NOMO-1 treated with DMSO at 0.1 percent for 48 hours (cell line): Measurements from ENCODE around the gene TXNRD2.

Experiments
- DNase-seq: peaks from one replicate; lab custom pipeline; 2025; ENCODE audit not compliant: unreplicated experiment; lab: John Stamatoyannopoulos, UW

TXNRD2 gene

GRCh38 chr22:19866665-19867009, 75.0 kb downstream of the TXNRD2 start:
- no peak for DNase-seq

DNA sequence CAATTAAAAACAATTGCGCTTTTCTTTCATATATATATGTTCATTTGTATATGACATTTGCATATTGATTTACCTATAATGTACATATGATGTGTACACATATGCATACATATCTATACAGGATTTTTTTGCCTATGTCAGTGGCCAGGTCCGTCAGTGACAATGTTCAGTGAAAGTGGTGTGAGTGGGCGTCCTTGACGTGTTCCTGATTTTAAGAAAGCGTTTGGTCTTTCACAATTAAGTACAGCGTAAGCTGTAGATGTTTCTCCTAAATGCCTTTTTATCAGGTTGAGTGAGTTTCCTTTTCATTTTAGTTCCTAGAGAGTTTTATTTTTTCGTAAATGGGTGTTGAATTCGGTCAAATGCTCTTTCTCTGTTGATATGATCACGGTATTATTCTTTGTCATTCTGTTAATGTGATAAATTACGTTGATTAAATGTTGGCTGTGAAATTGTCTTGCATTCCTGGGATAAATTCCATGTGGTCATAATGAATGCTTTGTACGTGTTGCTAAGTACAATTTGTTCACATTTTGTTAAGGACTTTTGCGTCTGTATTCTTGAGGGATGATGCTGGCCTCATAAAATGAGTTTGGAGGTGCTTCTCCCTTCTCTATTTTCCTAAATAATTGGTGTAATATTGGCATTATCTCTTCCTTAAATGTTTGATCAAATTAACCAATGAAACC, 76.3 kb downstream of the TXNRD2 start:
- DNase-seq, result no peak

- no peak for DNase-seq
Measured at GRCh38 chr22:19864538-19865106, 77.0 kb downstream of the TXNRD2 start.

- no peak for DNase-seq
Measured at GRCh38 chr22:19863571-19863970, 78.0 kb downstream of the TXNRD2 start.

DNA sequence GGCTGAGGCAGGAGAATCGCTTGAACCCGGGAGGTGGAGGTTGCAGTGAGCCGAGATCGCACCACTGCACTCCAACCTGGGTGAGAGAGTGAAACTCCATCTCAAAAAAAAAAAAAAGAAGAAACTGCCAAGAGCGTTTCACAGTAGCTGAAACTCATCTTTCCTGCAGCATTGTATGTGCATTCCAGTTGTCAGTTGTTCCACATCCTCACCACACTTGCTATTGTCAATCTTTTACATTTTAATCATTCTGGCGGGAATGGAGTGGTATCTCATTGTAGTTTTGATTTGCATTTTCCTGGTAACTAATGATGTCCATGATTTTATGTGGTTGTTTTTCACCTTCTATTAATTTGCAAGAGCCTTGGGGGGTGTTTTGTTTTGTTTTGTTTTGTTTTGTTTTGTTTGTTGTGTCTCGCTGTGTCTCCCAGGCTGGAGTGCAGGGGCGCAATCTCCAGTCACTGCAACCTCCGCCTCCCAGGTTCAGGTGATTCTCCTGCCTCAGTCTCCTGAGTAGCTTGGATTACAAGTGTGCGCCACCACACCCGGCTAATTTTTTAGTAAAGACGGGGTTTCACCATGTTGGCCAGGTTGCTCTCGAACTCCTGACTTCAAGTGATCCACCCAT, 78.9 kb downstream of the TXNRD2 start:
- DNase-seq, result no peak

DNA sequence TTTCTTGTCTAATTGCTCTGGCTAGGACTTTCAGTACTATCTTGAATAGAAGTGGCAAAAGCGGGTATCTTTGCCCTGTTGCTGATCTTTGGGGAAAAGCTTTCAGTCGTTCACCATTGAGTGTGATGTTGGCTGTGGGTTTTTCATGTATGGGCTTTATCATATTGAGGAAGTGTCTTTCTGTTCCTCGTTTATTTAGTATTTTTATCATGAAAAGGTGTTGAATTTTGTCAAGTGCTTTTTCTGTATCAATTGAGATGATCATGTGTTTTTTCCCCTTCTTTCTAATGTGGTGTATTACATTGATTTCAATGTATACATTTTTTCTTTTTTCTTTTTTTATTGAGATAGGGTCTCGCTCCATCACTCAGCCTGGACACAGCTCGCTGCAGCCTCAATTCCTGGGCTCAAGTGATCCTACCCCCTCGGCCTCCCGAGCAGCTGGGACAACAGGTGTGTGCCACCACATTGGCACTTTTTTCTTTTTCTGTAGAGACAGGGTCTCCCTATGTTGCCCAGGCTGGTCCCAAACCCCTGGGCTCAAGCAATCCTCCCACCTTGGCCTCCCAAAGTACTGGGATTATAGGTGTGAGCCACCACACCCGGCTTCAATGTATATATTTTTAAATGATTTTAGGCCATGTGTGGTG, 81.6 kb downstream of the TXNRD2 start:
- DNase-seq, result no peak

DNA sequence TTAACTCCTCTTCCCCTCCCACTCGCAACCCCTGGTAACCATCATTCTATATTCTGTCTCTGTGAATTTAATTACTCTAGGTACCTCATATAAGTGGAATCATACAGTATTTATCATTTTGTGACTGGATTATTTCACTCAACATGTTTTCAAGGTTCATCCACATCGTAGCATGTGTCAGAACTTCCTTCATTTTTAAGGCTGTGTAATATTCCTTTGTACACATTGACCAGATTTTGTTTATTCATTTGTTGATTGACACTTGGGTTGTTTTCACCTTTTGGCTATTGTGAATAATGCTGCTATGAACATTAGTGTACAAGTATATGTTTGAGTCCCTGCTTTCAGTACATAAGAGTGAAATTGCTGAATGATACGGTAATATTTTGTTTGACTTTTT, 84.2 kb downstream of the TXNRD2 start:
- no peak for DNase-seq

DNA sequence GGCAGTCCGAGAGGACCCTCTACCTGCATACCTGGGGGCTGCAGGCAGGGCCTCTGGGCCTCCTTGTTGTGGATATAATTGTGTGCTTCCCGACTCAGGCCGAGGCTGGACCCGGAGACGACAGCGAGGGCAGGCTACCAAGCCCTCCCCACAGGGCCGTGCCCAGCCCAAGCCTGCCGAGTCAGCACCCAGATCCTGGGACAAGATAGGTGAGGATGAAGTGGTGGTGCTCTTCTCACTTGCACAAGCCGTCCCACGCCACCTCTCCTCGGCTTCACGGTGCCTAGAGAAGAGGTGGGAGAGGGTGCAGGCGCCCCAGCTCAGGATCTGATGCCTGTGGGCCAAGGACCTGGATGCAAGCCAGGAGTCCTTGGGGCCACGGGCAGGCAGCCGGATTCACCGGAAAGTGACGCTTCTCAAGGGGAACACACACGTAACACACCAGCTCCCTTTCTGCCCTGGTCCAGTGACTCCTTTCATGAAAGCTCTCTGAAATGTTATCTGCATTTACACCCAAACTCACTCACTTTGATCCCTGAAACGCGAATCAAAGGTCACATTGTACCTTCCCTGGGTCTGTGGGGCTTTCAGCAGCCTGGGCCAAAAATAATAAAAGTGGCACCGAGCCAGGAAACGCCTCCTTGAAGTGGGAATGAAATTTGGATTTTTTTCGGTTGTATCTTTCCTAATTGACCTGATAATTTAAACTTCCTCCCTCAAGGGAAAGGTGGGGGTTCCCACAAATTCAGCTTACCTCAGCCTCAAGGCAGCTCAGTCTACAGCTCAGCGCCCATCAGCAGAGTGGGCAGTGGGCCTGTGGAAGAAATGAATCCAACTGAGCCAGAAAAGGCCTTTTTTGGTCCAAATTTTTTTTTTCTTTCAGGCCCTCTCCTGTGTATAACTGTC, 85.9 kb downstream of the TXNRD2 start:
- DNase-seq, result peak; percentile 48

- peak; percentile 92 for DNase-seq
Measured at GRCh38 chr22:19854778-19855503, 86.7 kb downstream of the TXNRD2 start, which contains the start of the genes GNB1L and RTL10. Gene GNB1L, minus strand, starts transcription at chr22:19854874. Its CDS starts 33,519 bp downstream, at chr22:19821355. Gene RTL10, minus strand, starts transcription at chr22:19854874. Its CDS starts 2,613 bp downstream, at chr22:19852261.

DNA sequence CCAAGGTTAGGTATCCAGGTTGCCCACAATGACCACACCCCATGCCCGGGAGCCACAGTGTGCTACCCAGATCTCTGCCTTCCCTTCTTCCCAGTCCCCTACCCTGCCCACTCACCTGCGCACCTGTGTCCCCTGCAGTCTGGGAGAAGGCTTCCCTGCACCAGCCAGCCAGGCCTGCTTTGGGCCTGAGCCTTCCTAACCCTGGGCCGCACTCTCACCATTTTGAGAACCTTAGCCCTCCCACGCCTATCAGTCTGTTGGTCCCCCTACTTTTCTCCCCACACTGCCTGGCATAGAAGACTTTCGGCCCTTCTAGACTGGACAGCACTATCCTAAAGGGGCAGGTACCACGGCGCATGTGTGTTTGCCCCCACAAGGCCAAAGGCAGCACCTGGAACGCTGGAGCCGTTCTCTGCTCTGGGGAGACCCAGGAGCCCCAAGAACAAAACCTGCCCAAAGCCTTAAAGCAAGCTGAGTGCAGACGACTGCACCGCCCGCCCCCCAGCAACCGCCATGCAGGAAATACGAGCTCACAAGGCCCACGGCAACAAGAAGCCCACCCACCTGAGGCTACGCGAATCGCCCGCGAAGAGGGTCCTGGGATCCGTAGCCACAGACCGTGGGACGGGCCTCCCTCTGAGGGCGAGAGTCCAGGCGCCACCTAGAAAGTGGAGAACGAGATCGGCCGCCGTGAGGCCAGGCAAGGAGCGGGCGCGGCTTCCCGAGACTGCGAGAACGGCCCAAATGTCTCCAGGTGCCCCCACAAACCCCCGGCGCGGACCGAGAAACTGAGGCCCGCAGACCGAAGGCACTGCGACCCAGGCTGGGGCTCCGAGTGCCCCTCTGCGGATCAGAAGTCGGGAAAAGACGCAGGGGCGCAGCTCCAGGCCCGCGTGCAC, 87.5 kb downstream of the TXNRD2 start:
- DNase-seq, result peak; percentile 22

GRCh38 chr22:19853058-19853878, 88.3 kb downstream of the TXNRD2 start:
- no peak for DNase-seq

DNA sequence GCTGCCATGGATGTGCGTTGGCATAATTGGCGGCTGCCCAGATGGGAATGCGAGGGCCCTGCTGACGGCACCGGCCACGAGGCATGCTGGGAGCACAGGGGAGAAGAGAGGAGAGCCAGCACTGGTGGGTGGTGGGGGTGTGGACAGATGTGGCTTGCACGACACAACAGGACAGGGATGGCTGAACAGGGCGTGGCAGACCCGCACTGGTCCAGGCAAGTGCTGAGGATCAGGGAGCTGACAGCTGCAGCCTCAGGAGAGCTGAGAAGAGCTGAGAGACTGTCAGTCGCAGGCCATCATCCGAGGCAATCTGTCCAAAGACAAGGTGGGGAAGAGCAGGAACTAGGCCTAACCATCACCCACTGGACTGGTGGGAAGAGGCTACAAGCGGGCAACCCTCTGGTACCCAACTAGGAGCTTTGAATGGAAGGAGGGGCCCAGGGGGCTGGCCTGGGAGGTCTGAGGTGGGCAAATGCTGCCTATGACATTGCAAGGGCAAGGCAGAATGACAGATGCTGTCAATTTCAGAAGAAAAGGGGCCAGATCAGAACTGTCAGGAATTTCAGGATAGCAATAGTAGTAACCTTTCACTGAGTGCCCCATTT, 89.3 kb downstream of the TXNRD2 start:
- no peak for DNase-seq

- DNase-seq, result no peak
Measured at GRCh38 chr22:19851291-19852176, 90.1 kb downstream of the TXNRD2 start.

GRCh38 chr22:19850763-19851109, 90.9 kb downstream of the TXNRD2 start:
- no peak for DNase-seq

DNA sequence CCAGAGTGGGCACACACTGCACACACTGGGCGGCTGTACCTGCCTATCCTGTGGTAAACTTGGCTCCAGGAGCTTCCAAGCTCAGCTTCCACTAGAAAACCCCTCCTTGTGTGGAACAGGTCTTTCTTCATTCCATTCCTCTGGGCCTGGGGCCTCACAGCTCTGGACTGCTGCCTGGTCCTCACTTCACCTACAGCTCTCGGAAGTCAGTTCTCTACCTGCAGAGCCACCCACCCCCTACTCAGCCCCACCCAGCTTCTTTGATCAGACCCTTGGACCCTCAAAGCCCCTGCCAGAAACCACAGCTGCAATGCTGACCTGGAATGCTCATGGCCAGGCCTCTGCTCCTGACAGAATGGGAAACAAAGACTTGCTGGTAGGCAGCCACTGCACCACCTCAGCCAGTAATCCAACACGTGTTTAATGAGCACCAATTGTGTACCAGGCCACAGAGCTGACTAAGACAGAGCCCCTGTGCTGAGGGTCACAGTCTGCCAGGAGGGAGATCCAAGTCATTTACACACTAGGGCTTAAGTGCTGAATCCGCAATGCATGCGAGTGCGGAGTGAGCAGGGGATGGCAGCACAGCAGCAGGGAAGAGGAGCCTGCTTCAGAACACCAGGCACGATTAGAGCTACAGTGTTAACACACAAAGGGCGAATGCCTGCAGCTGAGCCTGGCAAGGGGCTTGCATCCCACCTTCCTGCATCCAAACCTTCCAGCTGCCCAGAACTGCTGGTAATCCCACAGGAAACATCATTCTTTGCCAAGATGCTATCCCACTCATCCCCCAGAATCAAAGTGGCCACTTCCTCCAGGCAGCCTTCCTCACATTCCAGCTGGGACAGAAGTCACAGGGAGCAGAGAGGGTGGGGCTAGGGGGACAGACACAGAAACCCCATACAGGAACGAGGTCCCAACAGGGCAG, 91.5 kb downstream of the TXNRD2 start:
- no peak for DNase-seq
